Measurements from ENCODE around the gene BSPRY.

GRCh38 chr9:113316030-113316429 is 33.3 kb upstream of the BSPRY start:
- TF ChIP-seq CTCF (conservative IDR thresholded peaks at IDR 0.05; ENCODE audit: low read depth in 2 of 2), result no peak
- no peak for TF ChIP-seq POLR2AphosphoS5 (IDR thresholded peaks at IDR 0.05; ENCODE audit: low read depth)
- TF ChIP-seq EZH2 (IDR thresholded peaks at IDR 0.05; ENCODE audit: low read depth, unreplicated experiment), result no peak
- TF ChIP-seq ZNF331 (CRISPR knock-in tag; IDR thresholded peaks at IDR 0.05; ENCODE audit: low read depth), result no peak
- TF ChIP-seq, protein P1, sequence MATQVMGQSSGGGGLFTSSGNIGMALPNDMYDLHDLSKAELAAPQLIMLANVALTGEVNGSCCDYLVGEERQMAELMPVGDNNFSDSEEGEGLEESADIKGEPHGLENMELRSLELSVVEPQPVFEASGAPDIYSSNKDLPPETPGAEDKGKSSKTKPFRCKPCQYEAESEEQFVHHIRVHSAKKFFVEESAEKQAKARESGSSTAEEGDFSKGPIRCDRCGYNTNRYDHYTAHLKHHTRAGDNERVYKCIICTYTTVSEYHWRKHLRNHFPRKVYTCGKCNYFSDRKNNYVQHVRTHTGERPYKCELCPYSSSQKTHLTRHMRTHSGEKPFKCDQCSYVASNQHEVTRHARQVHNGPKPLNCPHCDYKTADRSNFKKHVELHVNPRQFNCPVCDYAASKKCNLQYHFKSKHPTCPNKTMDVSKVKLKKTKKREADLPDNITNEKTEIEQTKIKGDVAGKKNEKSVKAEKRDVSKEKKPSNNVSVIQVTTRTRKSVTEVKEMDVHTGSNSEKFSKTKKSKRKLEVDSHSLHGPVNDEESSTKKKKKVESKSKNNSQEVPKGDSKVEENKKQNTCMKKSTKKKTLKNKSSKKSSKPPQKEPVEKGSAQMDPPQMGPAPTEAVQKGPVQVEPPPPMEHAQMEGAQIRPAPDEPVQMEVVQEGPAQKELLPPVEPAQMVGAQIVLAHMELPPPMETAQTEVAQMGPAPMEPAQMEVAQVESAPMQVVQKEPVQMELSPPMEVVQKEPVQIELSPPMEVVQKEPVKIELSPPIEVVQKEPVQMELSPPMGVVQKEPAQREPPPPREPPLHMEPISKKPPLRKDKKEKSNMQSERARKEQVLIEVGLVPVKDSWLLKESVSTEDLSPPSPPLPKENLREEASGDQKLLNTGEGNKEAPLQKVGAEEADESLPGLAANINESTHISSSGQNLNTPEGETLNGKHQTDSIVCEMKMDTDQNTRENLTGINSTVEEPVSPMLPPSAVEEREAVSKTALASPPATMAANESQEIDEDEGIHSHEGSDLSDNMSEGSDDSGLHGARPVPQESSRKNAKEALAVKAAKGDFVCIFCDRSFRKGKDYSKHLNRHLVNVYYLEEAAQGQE (IDR thresholded peaks at IDR 0.05; ENCODE audit: unreplicated experiment), result no peak
